NCI-H2196 (cell line): ENCODE results near the gene ZNF700.
"Not testable (repeated sequence)": the region's sequence is repeated elsewhere in the genome, so short reads cannot be mapped to it uniquely, and the experiment has no call there.

Experiments
- DNase-seq: peaks from one replicate; lab custom pipeline; 2025; ENCODE audit not compliant: unreplicated experiment; lab: John Stamatoyannopoulos, UW

The ZNF700 gene

DNA sequence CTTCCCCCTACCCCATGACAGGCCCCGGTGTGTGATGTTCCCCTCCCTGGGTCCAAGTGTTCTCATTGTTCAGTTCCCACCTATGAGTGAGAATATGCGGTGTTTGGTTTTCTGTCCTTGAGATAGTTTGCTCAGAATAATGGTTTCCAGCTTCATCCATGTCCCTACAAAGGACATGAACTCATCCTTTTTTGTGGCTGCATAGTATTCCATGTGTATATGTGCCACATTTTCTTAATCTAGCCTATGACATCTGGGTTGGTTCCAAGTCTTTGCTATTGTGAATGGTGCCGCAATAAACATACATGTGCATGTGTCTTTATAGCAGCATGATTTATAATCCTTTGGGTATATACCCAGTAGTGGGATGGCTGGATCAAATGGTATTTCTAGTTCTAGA lies 13.5 kb downstream of the ZNF700 start:
- not testable (repeated sequence) for DNase-seq

DNA sequence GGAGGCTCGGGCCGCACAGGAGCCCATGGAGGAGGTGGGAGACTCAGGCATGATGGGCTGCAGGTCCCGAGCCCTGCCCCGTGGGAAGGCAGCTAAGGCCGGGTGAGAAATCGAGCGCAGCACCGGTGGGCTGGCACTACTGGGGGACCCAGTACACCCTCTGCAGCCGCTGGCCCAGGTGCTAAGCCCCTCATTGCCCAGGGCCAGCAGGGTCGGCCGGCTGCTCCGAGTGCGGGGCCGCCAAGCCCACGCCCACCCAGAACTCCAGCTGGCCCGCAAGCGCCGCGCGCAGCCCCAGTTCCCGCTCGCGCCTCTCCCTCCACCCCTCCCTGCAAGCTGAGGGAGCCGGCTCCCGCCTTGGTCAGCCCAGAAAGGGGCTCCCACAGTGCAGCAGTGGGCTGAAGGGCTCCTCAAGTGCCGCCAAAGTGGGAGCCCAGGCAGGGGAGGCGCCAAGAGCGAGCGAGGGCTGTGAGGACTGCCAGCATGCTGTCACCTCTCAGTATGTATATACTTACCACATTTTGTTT lies 16.5 kb downstream of the ZNF700 start:
- not testable (repeated sequence) for DNase-seq

DNA sequence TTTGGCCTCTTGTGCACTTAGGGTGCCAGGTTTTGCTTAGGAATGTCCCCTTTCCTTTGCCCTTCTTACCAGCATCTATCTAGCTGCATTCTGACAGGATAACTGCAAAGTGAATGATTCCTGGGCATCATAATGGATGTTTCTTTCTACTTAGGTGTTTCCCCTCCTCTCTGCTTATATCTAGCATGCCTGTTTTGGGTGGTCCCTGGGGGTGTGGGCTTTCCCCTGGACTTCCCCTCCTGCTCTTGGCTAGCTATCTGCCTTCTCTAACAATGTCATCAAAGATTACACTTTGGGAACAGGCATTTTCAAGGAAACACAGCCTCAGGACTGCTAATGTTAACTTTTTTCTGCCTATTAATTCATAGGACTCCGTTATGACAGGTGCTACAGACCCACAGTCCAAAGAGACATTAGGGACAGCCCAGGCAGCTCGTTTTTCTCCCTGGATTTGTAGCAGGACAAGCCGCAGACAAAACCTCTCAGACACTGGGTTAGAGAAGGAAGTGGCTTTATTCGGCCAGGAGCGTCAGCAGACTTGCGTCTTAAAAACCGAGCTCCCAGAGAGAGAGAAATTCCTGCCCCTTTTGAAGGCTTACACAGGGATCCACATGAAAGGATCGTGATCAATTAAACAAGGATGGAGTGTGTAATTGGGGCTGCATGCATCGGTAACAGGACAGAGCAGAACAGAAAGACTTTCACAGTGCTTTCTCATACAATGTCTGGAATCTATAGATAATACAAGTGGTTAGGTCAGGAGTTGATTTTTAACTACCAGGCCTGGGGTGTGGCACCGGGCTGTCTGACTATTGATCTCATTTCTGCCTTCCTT lies 17.3 kb downstream of the ZNF700 start:
- no peak for DNase-seq

DNA sequence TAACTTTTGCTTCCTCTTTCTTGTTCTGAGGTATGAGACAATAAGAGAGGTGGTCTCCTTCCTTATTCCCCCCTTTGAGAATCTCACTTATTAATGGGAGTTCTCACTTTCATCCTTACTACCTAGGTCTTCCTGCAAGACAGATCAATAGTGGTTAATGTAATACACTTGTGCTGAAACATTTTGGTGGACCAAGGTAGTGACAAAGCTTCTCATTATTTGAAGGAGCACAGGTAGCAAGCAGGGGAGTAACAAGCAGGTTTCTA lies 17.9 kb downstream of the ZNF700 start:
- no peak for DNase-seq

DNA sequence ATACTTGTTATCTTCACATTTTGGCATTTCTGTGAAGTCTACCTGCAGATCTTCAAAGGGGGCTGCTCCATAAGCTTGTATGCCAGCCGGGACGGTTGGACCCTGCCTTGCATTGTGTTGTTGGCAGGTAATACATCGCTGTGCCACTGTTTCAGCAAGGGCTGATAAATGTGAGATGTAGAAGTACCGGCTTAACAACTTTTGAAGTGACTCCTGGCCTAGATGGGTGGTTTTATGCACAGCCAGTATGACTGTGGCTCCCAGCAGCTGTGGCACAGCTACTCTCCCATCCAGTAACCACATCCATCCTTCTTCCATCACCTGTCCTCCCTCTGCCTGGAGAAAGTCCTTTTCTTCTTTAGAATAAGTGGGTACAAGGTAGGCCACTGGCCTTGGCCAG lies 19.7 kb downstream of the ZNF700 start:
- DNase-seq: no peak

DNA sequence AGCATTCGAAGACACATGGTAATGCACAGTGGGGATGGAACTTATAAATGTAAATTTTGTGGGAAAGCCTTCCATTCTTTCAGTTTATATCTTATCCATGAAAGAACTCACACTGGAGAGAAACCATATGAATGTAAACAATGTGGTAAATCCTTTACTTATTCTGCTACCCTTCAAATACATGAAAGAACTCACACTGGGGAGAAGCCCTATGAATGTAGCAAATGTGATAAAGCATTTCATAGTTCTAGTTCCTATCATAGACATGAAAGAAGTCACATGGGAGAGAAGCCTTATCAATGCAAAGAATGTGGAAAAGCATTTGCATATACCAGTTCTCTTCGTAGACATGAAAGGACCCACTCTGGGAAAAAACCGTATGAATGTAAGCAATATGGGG lies 23.7 kb downstream of the ZNF700 start:
- no peak for DNase-seq

DNA sequence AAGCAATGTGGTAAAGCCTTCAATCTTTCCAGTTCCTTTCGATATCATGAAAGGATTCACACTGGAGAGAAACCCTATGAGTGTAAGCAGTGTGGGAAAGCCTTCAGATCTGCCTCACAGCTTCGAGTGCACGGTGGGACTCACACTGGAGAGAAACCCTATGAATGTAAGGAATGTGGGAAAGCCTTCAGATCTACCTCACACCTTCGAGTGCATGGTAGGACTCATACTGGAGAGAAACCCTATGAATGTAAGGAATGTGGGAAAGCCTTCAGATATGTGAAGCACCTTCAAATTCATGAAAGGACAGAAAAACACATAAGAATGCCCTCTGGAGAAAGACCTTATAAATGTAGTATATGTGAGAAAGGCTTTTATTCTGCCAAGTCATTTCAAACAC lies 24.3 kb downstream of the ZNF700 start:
- DNase-seq: no peak

DNA sequence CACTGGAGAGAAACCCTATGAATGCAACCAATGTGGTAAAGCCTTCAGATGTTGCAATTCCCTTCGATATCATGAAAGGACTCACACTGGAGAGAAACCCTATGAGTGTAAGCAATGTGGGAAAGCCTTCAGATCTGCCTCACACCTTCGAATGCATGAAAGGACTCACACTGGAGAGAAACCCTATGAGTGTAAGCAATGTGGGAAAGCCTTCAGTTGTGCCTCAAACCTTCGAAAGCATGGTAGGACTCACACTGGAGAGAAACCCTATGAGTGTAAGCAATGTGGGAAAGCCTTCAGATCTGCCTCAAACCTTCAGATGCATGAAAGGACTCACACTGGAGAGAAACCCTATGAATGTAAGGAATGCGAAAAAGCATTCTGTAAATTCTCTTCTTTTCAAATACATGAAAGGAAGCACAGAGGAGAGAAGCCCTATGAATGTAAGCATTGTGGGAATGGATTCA lies 24.7 kb downstream of the ZNF700 start:
- not testable (repeated sequence) for DNase-seq

DNA sequence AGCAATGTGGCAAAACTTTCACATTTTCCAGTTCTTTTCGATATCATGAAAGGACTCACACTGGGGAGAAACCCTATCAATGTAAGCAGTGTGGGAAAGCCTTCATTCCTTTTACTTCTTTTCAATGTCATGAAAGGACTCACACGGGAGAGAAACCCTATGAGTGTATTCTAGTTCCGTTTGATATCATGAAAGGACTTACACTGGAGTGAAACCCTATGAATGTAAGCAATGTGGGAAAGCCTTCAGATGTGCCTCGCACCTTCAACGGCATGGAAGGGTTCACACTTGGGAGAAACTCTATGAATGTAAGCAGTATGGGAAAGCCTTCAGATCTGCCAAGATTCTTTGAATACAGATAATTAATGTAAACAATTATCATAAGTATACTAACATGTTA lies 25.4 kb downstream of the ZNF700 start:
- DNase-seq: no peak

DNA sequence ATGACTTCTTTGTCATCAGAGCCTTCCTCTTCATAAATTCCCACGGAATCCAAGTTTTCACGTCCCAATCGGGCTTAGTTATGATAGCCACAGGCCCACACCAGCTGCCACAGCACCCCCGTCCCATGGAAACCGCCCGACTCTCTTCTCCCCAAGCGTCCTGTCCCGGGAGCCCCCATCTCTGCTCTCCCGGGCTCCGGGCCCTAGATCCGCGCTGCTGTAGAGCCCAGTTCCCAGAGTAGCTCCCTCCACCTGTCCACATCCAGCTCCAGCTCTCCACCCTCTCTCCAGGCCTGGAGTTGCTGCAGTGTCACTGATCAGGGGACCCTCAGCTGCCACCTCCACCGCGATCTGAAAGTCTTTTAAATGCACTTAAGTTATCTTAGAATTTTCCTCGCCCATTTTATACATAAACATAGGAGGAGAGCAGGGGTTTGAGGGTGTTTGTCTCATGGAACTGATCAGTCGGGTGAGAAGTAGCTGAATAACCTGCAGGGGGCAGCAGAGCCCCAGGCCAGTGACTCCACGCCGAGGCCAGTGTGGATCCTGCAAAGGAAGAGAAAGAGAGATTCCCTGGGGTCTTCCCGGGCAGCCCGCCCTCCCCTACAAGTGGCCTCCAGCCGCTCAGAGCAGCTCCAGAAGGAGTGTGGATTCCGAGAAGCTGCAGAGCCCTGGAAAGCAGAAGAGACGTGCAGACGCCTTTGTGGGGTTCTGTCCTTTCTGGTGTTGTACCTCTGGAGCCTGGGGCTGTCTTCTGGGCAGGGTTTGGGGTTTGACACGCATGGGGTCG lies 38.9 kb downstream of the ZNF700 start:
- peak; percentile 60 for DNase-seq

DNA sequence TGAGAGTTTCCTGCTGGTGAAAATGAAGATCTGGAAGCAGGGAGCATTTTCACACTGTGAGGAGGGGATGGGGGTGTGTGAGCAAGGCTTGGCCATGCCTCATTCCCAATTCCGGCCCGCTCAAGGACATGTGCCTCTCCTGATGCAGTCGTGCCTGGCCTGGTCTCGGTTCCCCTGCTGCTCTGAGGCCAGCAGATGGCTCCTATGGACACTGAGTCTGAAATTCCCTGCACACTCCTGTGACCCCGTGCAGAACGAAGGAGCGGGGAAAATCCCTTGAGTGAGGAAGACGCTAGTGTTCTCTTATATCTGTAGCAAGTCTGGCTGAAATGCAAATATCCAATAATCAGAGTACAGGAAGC lies 39.6 kb downstream of the ZNF700 start:
- no peak for DNase-seq

DNA sequence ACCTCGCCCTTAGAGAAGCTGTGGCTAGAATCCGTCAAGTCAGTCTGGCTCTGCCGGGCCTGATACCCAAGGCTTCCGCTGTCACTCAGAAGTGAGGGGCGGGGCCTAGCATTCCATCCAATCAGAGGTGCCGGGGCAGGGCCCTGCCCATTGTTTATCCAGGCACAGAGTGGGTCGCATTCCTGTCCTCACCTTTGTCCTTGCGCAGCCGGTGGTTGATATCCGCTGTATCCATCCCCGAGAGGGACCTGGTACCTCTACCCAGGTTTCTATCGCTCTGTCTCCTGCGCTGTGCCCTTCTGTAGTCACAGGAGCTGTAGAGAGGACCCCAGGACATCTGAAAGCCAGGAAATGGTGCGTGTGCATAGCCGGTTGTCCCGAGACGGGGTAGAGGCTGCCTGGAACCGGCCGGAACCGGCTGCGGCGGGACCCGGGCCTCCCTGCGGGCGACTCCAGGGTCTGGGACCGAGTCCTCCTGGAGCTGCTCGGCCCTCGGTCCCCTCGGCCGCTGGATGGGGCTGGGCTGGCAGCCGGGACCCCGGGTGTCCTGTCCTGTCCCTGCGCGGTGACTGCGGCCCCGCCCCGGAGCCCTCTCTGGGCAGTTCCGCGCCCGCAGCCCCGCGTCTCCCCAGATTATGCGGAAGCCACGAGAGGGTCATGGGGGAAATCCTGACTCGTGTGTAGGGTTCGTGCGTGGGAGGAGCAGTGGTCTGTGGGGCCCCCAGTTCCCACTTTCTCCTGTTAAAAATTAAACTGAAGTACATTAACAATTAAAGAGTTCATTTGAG lies 40.1 kb downstream of the ZNF700 start, which contains the start of gene ZNF763:
Gene ZNF763 (plus strand): TSS at position 183 of the 788 bp plus-strand sequence. CDS start 169 bp downstream, at position 352.
- peak; percentile 77 for DNase-seq

DNA sequence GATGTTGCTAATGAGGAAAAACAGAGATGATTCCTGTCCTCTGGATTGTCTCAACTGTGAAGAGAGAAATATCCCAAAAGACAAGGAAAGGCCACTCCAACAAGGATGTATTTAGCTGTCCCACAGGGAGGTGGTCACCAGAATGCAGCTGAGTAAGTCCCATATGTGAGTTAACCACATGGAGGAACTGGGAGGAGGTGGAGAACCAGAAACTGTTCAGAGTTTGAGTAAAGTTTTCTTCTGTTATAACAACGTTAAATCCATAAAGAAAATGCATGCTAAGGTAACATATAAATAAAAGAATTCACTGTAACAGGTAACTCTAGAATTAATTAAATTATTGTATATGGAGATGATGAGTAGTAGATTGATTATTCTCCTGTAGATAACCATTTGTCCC lies 45.3 kb downstream of the ZNF700 start:
- DNase-seq: no peak

DNA sequence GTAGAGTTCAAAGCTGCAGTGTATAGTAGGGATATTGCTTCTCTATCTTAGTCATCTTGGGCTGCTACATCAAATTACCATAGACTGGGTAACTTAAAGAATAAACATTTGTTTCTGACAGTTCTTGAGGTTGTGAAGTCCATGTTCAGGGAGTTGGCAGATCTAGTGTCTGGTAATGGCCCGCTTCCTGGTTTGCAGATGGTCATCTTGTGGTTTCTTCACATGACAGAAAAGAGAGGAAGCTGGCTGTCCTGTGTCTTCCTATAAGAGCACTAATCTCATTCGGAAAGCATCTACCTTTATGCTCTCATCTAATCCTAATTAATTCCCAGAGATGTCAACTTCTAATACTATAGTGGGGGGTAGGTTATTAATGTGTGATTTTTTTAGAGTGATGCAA lies 46.1 kb downstream of the ZNF700 start:
- DNase-seq: no peak

DNA sequence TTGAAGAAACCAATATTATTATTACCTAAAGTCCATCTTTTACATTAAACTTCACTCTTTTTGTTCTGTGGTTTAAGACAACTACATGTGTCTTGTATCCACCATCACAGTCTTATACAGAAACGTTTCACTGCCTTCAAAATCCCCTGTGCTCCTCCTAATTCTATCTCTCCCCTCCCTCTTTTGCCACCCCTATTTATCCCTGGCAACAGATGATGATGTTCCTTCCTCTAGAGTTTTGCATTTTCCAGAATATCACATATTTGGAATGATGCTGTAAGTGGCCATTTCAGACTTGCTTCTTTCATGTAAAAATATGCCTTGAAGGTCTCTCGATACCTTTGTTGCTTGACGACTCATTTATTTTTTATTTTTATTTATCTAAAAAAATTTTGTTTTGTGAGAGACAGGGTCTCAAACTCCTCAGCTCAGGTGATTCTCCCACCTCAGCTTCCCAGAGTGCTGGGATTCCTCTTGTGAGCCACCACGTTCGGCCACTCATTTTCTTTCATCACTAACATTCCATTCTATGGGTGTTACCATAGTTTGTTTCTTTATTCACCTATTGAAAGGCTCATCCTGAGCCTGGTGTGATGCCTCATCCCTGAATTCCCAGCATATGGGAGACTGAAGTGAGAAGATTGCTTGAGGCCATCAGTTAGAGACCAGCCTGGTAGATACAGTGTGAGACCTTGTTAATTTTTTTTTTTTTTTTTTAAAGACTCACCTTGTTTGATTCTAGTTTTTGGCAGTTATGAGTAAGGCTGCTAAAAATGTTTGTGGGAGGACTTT lies 48.3 kb downstream of the ZNF700 start:
- DNase-seq: no peak

DNA sequence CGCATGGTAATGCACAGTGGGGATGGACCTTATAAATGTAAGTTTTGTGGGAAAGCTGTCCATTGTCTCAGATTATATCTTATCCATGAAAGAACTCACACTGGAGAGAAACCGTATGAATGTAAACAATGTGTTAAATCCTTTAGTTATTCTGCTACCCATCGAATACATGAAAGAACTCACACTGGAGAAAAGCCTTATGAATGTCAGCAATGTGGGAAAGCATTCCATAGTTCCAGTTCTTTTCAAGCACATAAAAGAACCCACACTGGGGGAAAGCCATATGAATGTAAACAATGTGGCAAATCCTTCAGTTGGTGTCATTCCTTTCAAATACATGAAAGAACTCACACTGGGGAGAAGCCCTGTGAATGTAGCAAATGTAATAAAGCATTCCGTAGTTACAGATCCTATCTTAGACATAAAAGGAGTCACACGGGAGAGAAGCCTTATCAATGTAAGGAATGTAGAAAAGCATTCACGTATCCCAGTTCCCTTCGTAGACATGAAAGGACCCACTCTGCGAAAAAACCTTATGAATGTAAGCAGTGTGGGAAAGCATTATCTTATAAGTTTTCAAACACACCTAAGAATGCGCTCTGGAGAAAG lies 53.7 kb downstream of the ZNF700 start:
- DNase-seq: no peak

DNA sequence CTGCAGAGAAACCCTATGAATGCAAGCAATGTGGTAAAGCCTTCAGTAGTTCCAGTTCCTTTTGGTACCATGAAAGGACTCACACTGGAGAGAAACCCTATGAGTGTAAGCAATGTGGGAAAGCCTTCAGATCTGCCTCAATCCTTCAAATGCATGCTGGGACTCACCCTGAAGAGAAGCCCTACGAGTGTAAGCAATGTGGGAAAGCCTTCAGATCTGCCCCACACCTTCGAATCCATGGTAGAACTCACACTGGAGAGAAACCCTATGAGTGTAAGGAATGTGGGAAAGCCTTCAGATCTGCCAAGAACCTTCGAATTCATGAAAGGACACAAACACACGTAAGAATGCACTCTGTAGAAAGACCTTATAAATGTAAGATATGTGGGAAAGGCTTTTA lies 54.6 kb downstream of the ZNF700 start:
- DNase-seq: no peak

DNA sequence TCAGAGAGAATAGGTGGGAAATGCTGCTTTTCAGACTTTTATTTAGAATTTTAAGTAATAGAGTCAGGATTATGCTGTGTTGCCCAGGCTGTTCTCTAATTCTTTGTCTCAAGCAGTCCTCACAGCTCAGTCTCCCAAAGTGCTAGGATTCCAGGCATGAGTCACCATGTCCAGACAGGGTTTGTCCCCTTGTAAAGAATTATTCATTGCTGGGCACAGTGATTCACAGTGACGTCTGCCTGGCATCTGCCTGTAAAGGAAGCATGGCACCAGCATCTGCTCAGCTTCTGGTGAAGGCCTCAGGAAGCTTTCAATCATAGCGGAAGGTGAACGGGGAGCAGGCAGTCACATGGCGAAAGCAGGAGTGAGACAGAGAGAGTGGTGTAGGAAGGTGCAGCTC lies 57.6 kb downstream of the ZNF700 start:
- no peak for DNase-seq

DNA sequence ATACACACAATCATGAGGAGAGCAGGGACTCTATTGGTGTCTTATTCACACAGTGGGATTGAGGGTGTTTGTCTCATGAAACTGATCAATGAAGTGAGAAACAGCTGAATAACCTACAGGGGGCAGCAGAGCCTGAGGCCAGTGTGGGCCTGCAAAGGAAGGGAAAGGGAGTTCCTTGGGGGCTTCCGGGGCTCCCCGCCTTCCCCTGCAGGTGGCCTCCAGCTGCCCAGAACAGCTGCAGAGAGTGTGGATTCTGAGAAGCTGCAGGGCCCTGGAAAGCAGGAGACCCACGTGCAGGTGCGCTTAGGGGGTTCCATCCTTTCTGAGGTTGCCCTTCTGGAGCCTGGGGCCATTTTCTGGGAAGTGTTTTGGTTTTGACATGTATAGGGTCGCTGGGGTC lies 60.1 kb downstream of the ZNF700 start:
- no peak for DNase-seq

DNA sequence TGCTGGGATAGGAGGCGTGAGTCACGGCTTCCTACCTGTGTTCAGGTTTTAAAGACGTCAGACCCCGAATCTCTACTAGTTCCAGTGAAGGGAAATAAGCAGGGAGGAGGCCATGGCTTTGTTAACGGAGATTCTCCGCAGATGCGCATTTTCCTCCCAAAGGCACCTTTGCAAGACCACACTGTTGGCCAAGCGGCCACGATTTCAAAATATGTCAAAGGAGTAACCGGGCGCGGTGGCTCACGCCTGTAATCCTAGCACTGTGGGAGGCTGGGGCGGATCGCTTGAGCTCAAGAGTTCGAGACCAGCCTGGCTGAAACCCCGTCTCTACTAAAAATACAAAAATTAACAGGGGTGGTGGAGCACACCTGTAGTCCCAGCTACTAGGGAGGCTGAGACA lies 61.8 kb downstream of the ZNF700 start:
- no peak for DNase-seq
